GM12878 (cell line): ENCODE measurements around the gene PRKAA1. TPM values are rescaled to one million over a fixed set of nuclear protein-coding genes. Genes with fewer than 3 reads are reported as not detected.

ENCODE experiments used
- ATAC-seq: fragments of 200-7000 bp; cut with Tn5 transposase; 3 replicates; pipeline ENCODE4 v1.9.1; 2020; ENCODE audit warnings: mild to moderate bottlenecking, moderate library complexity
- BruUV-seq: library from RNA; stranded (reverse); fragments of 400-500 nt; replicated peaks from 2 replicates; lab custom pipeline; 2021; lab: Mats Ljungman, UMichigan
- CTCF ChIA-PET: fragments of 300-600 bp; sonication (Branson Sonifier 250); formaldehyde crosslinking; extraction: SDS; loops from one replicate; lab custom pipeline; 2021; ENCODE audit warnings: inconsistent platforms; lab: Yijun Ruan, JAX
- POLR2A ChIA-PET: fragments of 350-600 bp; formaldehyde crosslinking; extraction: SDS; loops from one replicate; lab custom pipeline; 2021; ENCODE audit warnings: inconsistent platforms; lab: Charles Lee
- RAD21 ChIA-PET: fragments of 300-600 bp; sonication (Branson Sonifier 250); formaldehyde crosslinking; loops from one replicate; lab custom pipeline; 2023; ENCODE audit warnings: antibody characterized with exemption; ENCODE audit not compliant: unreplicated experiment; lab: Charles Lee
- SMC1A ChIA-PET: fragments of 300-600 bp; sonication (Branson Sonifier 250); formaldehyde crosslinking; loops from one replicate; lab custom pipeline; 2023; ENCODE audit not compliant: unreplicated experiment, uncharacterized antibody; lab: Charles Lee
- DNase-seq: peaks from one replicate; pipeline ENCODE4 v3.0.0-alpha.2; 2011; ENCODE audit warnings: low read depth, low spot score
- FAIRE-seq: peaks from 3 replicates; lab custom pipeline; 2011; peaks lifted over from hg19 to GRCh38; lab: Jason Lieb, UNC
- H2AFZ ChIP-seq: 2 replicates; pipeline ENCODE4 v1.6.0; 2011; ENCODE audit warnings: low read depth, low read length, control low read depth; ENCODE audit not compliant: control insufficient read depth
- H3K27ac ChIP-seq: 2 replicates; pipeline ENCODE4 v1.5.1; 2011; ENCODE audit warnings: control low read depth; ENCODE audit not compliant: control insufficient read depth, insufficient read depth
- H3K27me3 ChIP-seq, 2 experiments: replicated peaks in 1 of 2; 2 replicates each; pipeline versions ENCODE4 v1.6.0 to v1.6.1; 2011; ENCODE audit warnings: low read length in 1 of 2; ENCODE audit not compliant: control insufficient read depth in 2 of 2, insufficient read depth in 2 of 2
- H3K36me3 ChIP-seq, 2 experiments: 2 replicates each; pipeline ENCODE4 v1.5.1; 2011; ENCODE audit warnings: low read length in 1 of 2; ENCODE audit not compliant: control insufficient read depth in 2 of 2, insufficient read depth in 2 of 2
- H3K4me1 ChIP-seq: 2 replicates; pipeline ENCODE4 v1.6.1; 2011; ENCODE audit warnings: mild to moderate bottlenecking, low read length, moderate library complexity, mixed read lengths; ENCODE audit not compliant: control insufficient read depth, insufficient read depth
- H3K4me2 ChIP-seq: 2 replicates; pipeline ENCODE4 v1.6.0; 2011; ENCODE audit warnings: control low read depth; ENCODE audit not compliant: control insufficient read depth, insufficient read depth
- H3K4me3 ChIP-seq: fragments of 200-600 bp; sonication (generic); 2 replicates; pipeline ENCODE4 v1.5.1; 2016
- H3K79me2 ChIP-seq: 2 replicates; pipeline ENCODE4 v1.6.0; 2011; ENCODE audit warnings: low read length; ENCODE audit not compliant: control insufficient read depth, insufficient read depth
- H3K9ac ChIP-seq: 2 replicates; pipeline ENCODE4 v1.8.0; 2011; ENCODE audit warnings: low read length, control low read depth, mixed read lengths; ENCODE audit not compliant: control insufficient read depth, insufficient read depth
- H3K9me3 ChIP-seq: replicated peaks from 3 replicates; pipeline ENCODE4 v1.5.1; 2011; ENCODE audit warnings: mild to moderate bottlenecking, low read length; ENCODE audit not compliant: control insufficient read depth, insufficient read depth
- H4K20me1 ChIP-seq: 2 replicates; pipeline ENCODE4 v1.6.0; 2011; ENCODE audit not compliant: control insufficient read depth, insufficient read depth
- ATF3 ChIP-seq: IDR thresholded peaks from 2 replicates; pipeline ENCODE4 v1.6.1; 2011; ENCODE audit warnings: low read depth, mild to moderate bottlenecking, low read length, moderate library complexity, borderline replicate concordance; ENCODE audit errors: extremely low read depth
- BCLAF1 ChIP-seq: fragments of 450-650 bp; IDR thresholded peaks from 2 replicates; pipeline ENCODE4 v1.6.1; 2017; ENCODE audit warnings: antibody characterized with exemption, mild to moderate bottlenecking, moderate library complexity
- CHD4 ChIP-seq: fragments of 200-600 bp; sonication (generic); IDR thresholded peaks from 2 replicates; pipeline ENCODE4 v1.6.1; 2016; ENCODE audit warnings: mild to moderate bottlenecking
- HDAC6 ChIP-seq: fragments of 200-600 bp; sonication (generic); IDR thresholded peaks from one replicate; pipeline ENCODE4 v1.8.0; 2017; ENCODE audit warnings: antibody characterized with exemption; ENCODE audit not compliant: unreplicated experiment
- MXI1 ChIP-seq: fragments of 150-350 bp; IDR thresholded peaks from 2 replicates; pipeline ENCODE4 v1.6.1; 2011; ENCODE audit warnings: low read depth, mild to moderate bottlenecking, inconsistent platforms, low read length, improper control_type of control experiment
- PAX5 ChIP-seq: IDR thresholded peaks from 2 replicates; pipeline ENCODE4 v1.6.1; 2011; ENCODE audit warnings: low read depth, low read length, borderline replicate concordance
- POLR2A ChIP-seq: IDR thresholded peaks from 2 replicates; pipeline ENCODE4 v1.6.1; 2011; ENCODE audit warnings: low read depth, mild to moderate bottlenecking, low read length
- POLR2AphosphoS2 ChIP-seq: IDR thresholded peaks from 2 replicates; pipeline ENCODE4 v1.6.1; 2011; ENCODE audit warnings: low read depth, mild to moderate bottlenecking, low read length, improper control_type of control experiment, moderate library complexity
- POLR2AphosphoS5 ChIP-seq: IDR thresholded peaks from 2 replicates; pipeline ENCODE4 v1.6.1; 2011; ENCODE audit warnings: mild to moderate bottlenecking, low read length, inconsistent platforms
- RCOR1 ChIP-seq: conservative IDR thresholded peaks from 2 replicates; pipeline ENCODE4 v1.6.1; 2012; ENCODE audit warnings: low read depth, low read length, improper control_type of control experiment
- RUNX3 ChIP-seq: IDR thresholded peaks from 2 replicates; pipeline ENCODE4 v1.6.1; 2012; ENCODE audit warnings: low read length, inconsistent platforms
- SMC3 ChIP-seq: IDR thresholded peaks from 2 replicates; pipeline ENCODE4 v1.6.1; 2011; ENCODE audit warnings: low read length, improper control_type of control experiment, borderline replicate concordance
- TCF7 ChIP-seq: IDR thresholded peaks from 2 replicates; pipeline ENCODE4 v1.6.1; 2014; ENCODE audit warnings: antibody characterized with exemption, borderline replicate concordance
- USF2 ChIP-seq: IDR thresholded peaks from 2 replicates; pipeline ENCODE4 v1.6.1; 2011; ENCODE audit warnings: low read depth, low read length, improper control_type of control experiment, borderline replicate concordance
- WRNIP1 ChIP-seq: IDR thresholded peaks from 2 replicates; pipeline ENCODE4 v1.6.1; 2011; ENCODE audit warnings: low read depth, low read length, improper control_type of control experiment, borderline replicate concordance
- ZNF207 ChIP-seq: fragments of 450-650 bp; IDR thresholded peaks from 2 replicates; pipeline ENCODE4 v1.6.1; 2014; ENCODE audit warnings: antibody characterized with exemption, mild to moderate bottlenecking, borderline replicate concordance
- whole genome bisulfite sequencing: methylation state at CpG from one replicate; pipeline ENCODE4 v1.1.6; 2016; ENCODE audit warnings: low lambda C conversion rate; ENCODE audit not compliant: insufficient replicate concordance, insufficient coverage; ENCODE audit errors: missing lambda C conversion rate; 5-methylcytosine and 5-hydroxymethylcytosine counted together
- in situ Hi-C: fragments of 300-500 bp; cut with MboI; formaldehyde crosslinking; loops from 9 replicates; pipeline ENCODE4 v1.14.3; 2018; ENCODE audit warnings: mixed read lengths
- intact Hi-C: fragments of 100-400 bp; cut with micrococcal nuclease; formaldehyde crosslinking; loops from one replicate; pipeline ENCODE4 v1.14.2; 2022; ENCODE audit not compliant: unreplicated experiment
- polyA plus RNA-seq, 11 experiments: library from polyadenylated mRNA; depleted of rRNA in 4 of 11; unstranded in 6 of 11; stranded (reverse) in 5 of 11; fragments of >200 nt; fragmentation: Nextera tagmentation in 4 of 11; fragmentation: Illumina TruSeq in 1 of 11; extraction: Ambion mirVana in 4 of 11; extraction: Trizol in 1 of 11; gene quantifications; 1 replicate in 1 of 11; 2 replicates in 10 of 11; pipeline versions ENCODE4 v1.2.1 to v1.2.3, GENCODE V29; 2011 to 2016; ENCODE audit warnings: inconsistent platforms in 2 of 11, missing spikeins in 2 of 11, low read depth in 1 of 11
- total RNA-seq, 4 experiments: library from RNA; depleted of rRNA in 3 of 4; stranded (reverse); fragments of >200 nt in 3 of 4; fragmentation: Illumina TruSeq in 1 of 4; extraction: Trizol in 1 of 4; gene quantifications; 2 replicates each; pipeline versions ENCODE4 v1.2.1 to v1.2.3, GENCODE V29; 2013 to 2021
- TF ChIP-seq, protein P1 (sequence below): fragments of 450-650 bp; formaldehyde crosslinking; IDR thresholded peaks from 2 replicates; pipeline ENCODE4 v1.5.0; 2022; ENCODE audit warnings: mild to moderate bottlenecking, missing genetic modification characterization

The PRKAA1 gene
- total and polyA plus RNA-seq, 10 of the 15 experiments (the other 5 are each of a cell fraction or from before 2014, with no cell fraction given), result 13.6 to 55.5 (median 29.6) TPM

DNA sequence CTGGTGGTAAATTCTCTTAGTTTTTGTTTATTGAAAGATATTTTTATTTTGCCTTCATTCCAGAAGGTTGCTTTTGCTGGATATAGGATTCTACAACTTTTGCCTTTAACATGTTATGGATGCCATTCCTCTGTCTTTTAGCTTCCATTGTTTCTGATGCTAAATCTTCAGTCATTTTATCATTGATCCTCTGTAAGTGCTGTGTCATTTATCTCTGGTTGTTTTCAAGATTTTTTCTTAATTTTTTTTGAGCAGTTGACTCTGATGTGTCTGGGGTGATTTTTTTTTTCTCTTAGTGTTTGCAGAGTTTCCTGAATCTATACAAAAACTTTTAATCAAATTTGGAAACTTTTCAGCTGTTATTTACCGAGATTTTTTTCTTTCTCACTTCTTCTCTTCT is 49.4 kb upstream of the PRKAA1 start:
- 46% methylated on average over 1 of the region's 1 CpG for WGBS
- SMC1A ChIA-PET, result no interaction called here

More for the DNA sequence above, 49.4 kb upstream of the PRKAA1 start:
- FAIRE-seq, result no peak
- intact Hi-C loops (no loop called here), in situ Hi-C loops (no loop called here)
- no peak for DNase-seq
- Histone ChIP-seq H3K9ac (no peak overlapping the region), H3K4me3 (no peak overlapping the region), H4K20me1 (no peaks in the 10 kb centered on the region), H3K4me2 (no peak overlapping the region), H3K36me3 (no peaks in the 10 kb centered on the region), H3K9me3 (no peaks in the 10 kb centered on the region), H2AFZ (no peak overlapping the region), H3K27ac (no peak overlapping the region), H3K4me1 (no peaks in the 10 kb centered on the region), H3K27me3 (no peaks in the 10 kb centered on the region), H3K79me2 (no peaks in the 10 kb centered on the region)
- no TSS peak for BruUV-seq
- ChIA-PET CTCF (no interaction called here), POLR2A (no interaction called here), RAD21 (no interaction called here)
- ATAC-seq, result no peak
- no peak for TF ChIP-seq MXI1
- TF ChIP-seq POLR2A, result no peak
- TF ChIP-seq, protein P1, sequence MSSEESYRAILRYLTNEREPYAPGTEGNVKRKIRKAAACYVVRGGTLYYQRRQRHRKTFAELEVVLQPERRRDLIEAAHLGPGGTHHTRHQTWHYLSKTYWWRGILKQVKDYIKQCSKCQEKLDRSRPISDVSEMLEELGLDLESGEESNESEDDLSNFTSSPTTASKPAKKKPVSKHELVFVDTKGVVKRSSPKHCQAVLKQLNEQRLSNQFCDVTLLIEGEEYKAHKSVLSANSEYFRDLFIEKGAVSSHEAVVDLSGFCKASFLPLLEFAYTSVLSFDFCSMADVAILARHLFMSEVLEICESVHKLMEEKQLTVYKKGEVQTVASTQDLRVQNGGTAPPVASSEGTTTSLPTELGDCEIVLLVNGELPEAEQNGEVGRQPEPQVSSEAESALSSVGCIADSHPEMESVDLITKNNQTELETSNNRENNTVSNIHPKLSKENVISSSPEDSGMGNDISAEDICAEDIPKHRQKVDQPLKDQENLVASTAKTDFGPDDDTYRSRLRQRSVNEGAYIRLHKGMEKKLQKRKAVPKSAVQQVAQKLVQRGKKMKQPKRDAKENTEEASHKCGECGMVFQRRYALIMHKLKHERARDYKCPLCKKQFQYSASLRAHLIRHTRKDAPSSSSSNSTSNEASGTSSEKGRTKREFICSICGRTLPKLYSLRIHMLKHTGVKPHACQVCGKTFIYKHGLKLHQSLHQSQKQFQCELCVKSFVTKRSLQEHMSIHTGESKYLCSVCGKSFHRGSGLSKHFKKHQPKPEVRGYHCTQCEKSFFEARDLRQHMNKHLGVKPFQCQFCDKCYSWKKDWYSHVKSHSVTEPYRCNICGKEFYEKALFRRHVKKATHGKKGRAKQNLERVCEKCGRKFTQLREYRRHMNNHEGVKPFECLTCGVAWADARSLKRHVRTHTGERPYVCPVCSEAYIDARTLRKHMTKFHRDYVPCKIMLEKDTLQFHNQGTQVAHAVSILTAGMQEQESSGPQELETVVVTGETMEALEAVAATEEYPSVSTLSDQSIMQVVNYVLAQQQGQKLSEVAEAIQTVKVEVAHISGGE, result no peak
- TF ChIP-seq WRNIP1, result no peak
- TF ChIP-seq CHD4, result no peak
- no peak for TF ChIP-seq POLR2AphosphoS2
- TF ChIP-seq TCF7, result no peak
- TF ChIP-seq RCOR1, result no peak
- no peak for TF ChIP-seq ZNF207
- TF ChIP-seq PAX5, result no peak
- no peak for TF ChIP-seq USF2
- no peak for TF ChIP-seq RUNX3
- no peak for TF ChIP-seq HDAC6
- no peak for TF ChIP-seq SMC3
- no peak for TF ChIP-seq ATF3
- TF ChIP-seq POLR2AphosphoS5, result no peak
- TF ChIP-seq BCLAF1, result no peak
